ENCODE results near the gene POLD1.

DNA sequence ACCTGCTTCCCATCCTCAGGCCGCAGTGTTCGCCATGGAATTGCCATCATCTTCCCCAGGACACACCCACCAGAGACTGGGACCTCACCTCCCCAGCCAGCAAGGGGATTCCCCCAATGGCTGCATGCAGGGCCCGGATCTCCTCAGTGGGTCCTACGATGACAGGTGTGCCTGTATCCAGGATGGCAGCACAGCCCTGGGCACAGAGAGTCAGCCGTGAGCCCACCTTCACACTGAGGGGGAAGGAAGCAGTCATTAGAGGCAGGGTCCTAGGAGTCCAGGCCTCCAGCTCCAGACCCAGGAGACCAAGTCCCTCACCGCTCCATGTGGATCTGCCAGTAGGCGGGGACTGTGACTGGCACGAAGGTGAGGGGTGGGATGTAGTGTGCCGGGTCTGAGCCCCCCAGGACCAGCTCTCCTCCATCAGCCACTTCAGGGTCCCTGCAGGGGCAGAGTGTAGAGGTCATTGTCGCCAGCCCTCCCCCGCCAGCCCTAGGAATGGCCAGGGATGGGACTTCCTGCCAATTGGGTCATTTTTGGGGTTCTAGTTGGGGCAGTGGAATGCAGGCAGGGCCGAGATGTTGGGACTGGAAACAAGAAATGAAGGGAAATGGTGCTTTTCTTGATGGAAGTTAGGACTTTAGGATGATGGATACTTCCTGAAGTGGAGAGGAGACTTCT, 49.3 kb upstream of the POLD1 start:
- TF ChIP-seq POLR2A (IDR thresholded peaks at IDR 0.05), result no peak
- no peak for TF ChIP-seq CTCF (IDR thresholded peaks at IDR 0.05)

All from right lobe of liver (tissue), 4 donors.